H1 (cell line): ENCODE results near the gene GLI1.

Experiments
- CEBPB ChIP-seq: IDR thresholded peaks from 2 replicates; pipeline ENCODE4 v1.6.1; 2012; ENCODE audit warnings: low read depth, low read length
- EGR1 ChIP-seq: IDR thresholded peaks from 2 replicates; pipeline ENCODE4 v1.6.1; 2011; ENCODE audit warnings: low read depth, low read length, borderline replicate concordance
- GABPA ChIP-seq: IDR thresholded peaks from 2 replicates; pipeline ENCODE4 v1.6.1; 2011; ENCODE audit warnings: mild to moderate bottlenecking, low read length, moderate library complexity, borderline replicate concordance; ENCODE audit not compliant: insufficient read depth
- GTF2F1 ChIP-seq: IDR thresholded peaks from 2 replicates; pipeline ENCODE4 v1.6.1; 2012; ENCODE audit warnings: low read depth, low read length, improper control_type of control experiment, borderline replicate concordance
- JUND ChIP-seq: IDR thresholded peaks from 2 replicates; pipeline ENCODE4 v1.6.1; 2011; ENCODE audit warnings: mild to moderate bottlenecking, improper control_type of control experiment, low read length
- POLR2A ChIP-seq, 2 experiments: IDR thresholded peaks; 1 replicate in 1 of 2; 2 replicates in 1 of 2; pipeline ENCODE4 v1.6.1; 2011; ENCODE audit warnings: low read depth in 2 of 2, low read length in 2 of 2, mild to moderate bottlenecking in 2 of 2; ENCODE audit errors: control extremely low read depth in 1 of 2
- TF ChIP-seq, protein P1 (sequence below), 3 experiments: IDR thresholded peaks; 1 replicate in 2 of 3; 2 replicates in 1 of 3; pipeline versions ENCODE4 v1.5.1 to v1.6.1; 2011; ENCODE audit warnings: low read length in 3 of 3, mild to moderate bottlenecking in 3 of 3, inconsistent platforms in 2 of 3, low read depth in 1 of 3, moderate library complexity in 1 of 3; ENCODE audit not compliant: insufficient read depth in 1 of 3; ENCODE audit errors: control extremely low read depth in 1 of 3

DNA sequence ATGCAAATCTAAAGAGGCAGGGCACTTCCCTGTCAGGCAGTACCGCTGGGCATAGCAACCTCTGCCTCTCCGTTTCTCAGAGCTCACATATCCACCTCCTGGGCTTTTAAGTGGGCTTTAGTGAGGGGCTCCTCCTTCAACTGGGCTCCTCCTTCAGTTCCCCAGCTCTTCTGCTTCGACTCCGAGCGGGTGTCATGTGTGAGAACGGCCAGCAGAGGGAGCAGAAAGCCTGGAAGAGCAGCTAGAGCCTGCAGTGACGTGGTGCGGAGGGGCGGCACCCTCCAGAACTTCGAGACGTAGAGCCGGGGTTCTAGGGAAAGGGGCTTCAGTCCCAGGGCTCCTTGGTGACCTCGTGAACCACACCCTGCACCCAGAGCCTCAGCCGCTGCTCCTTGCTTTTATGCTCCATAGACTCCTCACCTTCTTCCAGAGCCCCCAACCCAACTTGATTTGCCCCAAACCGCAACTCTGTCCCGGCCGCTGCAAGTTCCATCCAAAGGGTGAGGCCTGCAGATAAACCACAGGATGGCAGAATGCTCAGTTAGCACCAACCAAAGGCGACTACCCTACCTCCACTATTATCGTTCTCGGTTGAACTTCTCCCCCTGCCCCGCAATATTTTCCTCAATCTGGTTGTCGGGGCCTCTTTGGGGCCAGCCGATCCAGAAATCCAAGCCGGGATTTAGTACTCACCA, 383 bp upstream of the GLI1 start:
- TF ChIP-seq POLR2A (IDR thresholded peaks at IDR 0.05; ENCODE audit: control extremely low read depth in 1 of 2, low read depth in 2 of 2, low read length in 2 of 2), result peak in 1 of 2 experiments; percentile 87; a peak in 2 of 3 replicates
- TF ChIP-seq GABPA, result no peak
- TF ChIP-seq, protein P1, sequence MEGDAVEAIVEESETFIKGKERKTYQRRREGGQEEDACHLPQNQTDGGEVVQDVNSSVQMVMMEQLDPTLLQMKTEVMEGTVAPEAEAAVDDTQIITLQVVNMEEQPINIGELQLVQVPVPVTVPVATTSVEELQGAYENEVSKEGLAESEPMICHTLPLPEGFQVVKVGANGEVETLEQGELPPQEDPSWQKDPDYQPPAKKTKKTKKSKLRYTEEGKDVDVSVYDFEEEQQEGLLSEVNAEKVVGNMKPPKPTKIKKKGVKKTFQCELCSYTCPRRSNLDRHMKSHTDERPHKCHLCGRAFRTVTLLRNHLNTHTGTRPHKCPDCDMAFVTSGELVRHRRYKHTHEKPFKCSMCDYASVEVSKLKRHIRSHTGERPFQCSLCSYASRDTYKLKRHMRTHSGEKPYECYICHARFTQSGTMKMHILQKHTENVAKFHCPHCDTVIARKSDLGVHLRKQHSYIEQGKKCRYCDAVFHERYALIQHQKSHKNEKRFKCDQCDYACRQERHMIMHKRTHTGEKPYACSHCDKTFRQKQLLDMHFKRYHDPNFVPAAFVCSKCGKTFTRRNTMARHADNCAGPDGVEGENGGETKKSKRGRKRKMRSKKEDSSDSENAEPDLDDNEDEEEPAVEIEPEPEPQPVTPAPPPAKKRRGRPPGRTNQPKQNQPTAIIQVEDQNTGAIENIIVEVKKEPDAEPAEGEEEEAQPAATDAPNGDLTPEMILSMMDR (IDR thresholded peaks at IDR 0.05; ENCODE audit: control extremely low read depth in 1 of 3, insufficient read depth in 1 of 3, low read depth in 1 of 3, low read length in 3 of 3), result peak in 2 of 3 experiments; percentile 92 to 95; a peak in 3 of 4 replicates
- no peak; the same call in 1 of the 2 replicates for TF ChIP-seq JUND
- peak; percentile 34; the same call in 1 of the 2 replicates for TF ChIP-seq EGR1
- no peak for TF ChIP-seq GTF2F1
- no peak for TF ChIP-seq CEBPB
